SJSA1 (cell line): ENCODE data around the gene CNTNAP5. TPM values are rescaled to one million over a fixed set of nuclear protein-coding genes. Genes with fewer than 3 reads are reported as not detected.

Source experiments
- DNase-seq, 2 experiments: peaks; one replicate each; pipeline ENCODE4 v3.0.0-alpha.2; 2015 to 2020; ENCODE audit warnings: low spot score in 2 of 2, low read depth in 1 of 2
- H3K27ac ChIP-seq: fragments of 250-450 bp; sonication (Bioruptor Pico); 2 replicates; pipeline ENCODE4 v1.5.1; 2020; ENCODE audit warnings: mild to moderate bottlenecking, moderate library complexity
- H3K27me3 ChIP-seq: fragments of 250-450 bp; sonication (Bioruptor Pico); replicated peaks from 2 replicates; pipeline ENCODE4 v1.5.1; 2020; ENCODE audit warnings: mild to moderate bottlenecking, moderate library complexity
- H3K36me3 ChIP-seq: fragments of 250-450 bp; sonication (Bioruptor Pico); 2 replicates; pipeline ENCODE4 v1.5.1; 2020; ENCODE audit warnings: mild to moderate bottlenecking
- H3K4me1 ChIP-seq: fragments of 250-450 bp; sonication (Bioruptor Pico); replicated peaks from 2 replicates; pipeline ENCODE4 v1.6.1; 2021; ENCODE audit warnings: mild to moderate bottlenecking
- H3K4me3 ChIP-seq: fragments of 250-450 bp; sonication (Bioruptor Pico); 2 replicates; pipeline ENCODE4 v1.5.1; 2020; ENCODE audit warnings: mild to moderate bottlenecking
- H3K9me3 ChIP-seq: fragments of 250-450 bp; sonication (Bioruptor Pico); replicated peaks from 2 replicates; pipeline ENCODE4 v1.5.1; 2020; ENCODE audit warnings: mild to moderate bottlenecking
- total RNA-seq: library from RNA; depleted of rRNA; stranded (reverse); fragments of >200 nt; shearing (Covaris generic); gene quantifications from 2 replicates; pipeline ENCODE4 v1.2.3, GENCODE V29; 2014

The CNTNAP5 gene
- total RNA-seq, 1 experiment from 2014 or later: not detected

- Histone ChIP-seq H3K9me3 (no peaks in the 10 kb centered on the region; the same call in 1 of the 2 replicates), H3K4me3 (no peak overlapping the region), H3K36me3 (no peaks in the 10 kb centered on the region), H3K4me1 (no peaks in the 10 kb centered on the region), H3K27ac (no peak overlapping the region), H3K27me3 (no peaks in the 10 kb centered on the region)
- DNase-seq: no peak
These were observed 63.5 kb downstream of the CNTNAP5 start for GRCh38 chr2:124088616-124089015.

GRCh38 chr2:124091721-124092120, 66.6 kb downstream of the CNTNAP5 start:
- DNase-seq: no peak
- Histone ChIP-seq H3K4me3 (no peak overlapping the region), H3K27ac (no peak overlapping the region), H3K4me1 (no peaks in the 10 kb centered on the region), H3K27me3 (no peaks in the 10 kb centered on the region), H3K36me3 (no peaks in the 10 kb centered on the region), H3K9me3 (peaks cover 3% of the 10 kb centered on the region)

DNA sequence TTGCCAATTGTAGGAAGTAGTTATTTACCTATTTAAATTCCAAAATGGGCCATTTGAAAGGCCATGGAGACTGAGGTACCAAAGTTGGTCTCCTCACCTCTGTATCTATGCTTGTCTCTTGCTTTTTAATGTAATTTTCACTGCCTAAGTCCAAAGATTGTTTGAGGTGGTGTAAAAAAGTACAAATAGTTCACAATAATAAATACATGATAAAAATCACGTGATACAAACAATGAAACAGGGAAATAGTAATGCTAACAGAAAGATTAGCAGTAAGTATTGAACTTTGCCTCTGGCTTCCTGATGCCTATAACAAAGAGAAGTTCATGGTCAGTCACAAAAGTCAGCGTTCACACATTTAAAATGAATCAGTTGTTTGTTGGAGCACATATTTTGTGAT, 67.6 kb downstream of the CNTNAP5 start:
- no peaks in the 10 kb centered on the region for H3K36me3 ChIP-seq
- H3K4me1 ChIP-seq: no peaks in the 10 kb centered on the region
- H3K9me3 ChIP-seq: peaks cover 3% of the 10 kb centered on the region
- no peaks in the 10 kb centered on the region for H3K27me3 ChIP-seq
- no peak overlapping the region for H3K4me3 ChIP-seq
- H3K27ac ChIP-seq: no peak overlapping the region
- DNase-seq: no peak

DNA sequence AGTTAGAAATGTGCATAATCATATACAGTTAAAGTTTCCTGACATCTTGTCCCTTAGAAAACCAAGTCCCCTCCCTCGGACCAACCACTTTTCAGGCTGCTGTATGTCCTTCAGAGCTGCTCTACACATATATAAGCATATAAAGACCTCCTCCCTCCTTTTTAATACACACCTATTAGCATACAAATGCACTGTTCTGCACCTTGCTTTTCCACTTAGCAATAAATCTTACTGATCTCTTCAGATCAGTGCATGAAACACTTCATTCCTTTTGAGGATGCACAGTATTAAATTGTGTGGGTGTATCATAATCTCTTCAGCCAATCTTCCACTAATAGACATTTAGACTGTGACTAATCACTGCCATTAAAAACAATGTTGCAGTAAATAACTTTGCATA, 79.8 kb downstream of the CNTNAP5 start:
- Histone ChIP-seq H3K36me3 (no peaks in the 10 kb centered on the region), H3K4me3 (no peak overlapping the region), H3K27me3 (no peaks in the 10 kb centered on the region), H3K27ac (no peak overlapping the region), H3K9me3 (no peaks in the 10 kb centered on the region), H3K4me1 (no peaks in the 10 kb centered on the region)
- no peak for DNase-seq

DNA sequence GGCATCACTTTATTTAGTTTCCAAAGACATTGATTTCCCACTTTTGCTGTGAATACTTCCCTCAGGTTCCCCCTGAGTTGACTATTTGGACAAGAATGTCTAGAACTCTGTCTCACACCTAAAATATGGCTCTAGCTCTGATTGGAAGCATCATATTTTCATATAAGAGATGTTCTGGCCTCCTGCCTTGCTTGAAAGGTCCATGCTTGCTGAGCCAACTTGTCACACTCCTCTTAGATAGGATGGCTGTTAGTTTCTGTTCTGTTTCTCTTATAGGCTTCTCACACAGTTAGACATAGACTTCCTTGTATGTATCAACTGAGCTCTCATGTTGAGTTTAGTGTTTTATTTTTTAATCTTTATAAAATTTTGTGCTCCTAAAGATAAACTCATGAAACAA, 87.1 kb downstream of the CNTNAP5 start:
- Histone ChIP-seq H3K27ac (no peak overlapping the region), H3K9me3 (no peaks in the 10 kb centered on the region; the same call in 1 of the 2 replicates), H3K36me3 (no peaks in the 10 kb centered on the region), H3K4me3 (no peak overlapping the region), H3K27me3 (no peaks in the 10 kb centered on the region), H3K4me1 (no peaks in the 10 kb centered on the region)
- DNase-seq: no peak

DNA sequence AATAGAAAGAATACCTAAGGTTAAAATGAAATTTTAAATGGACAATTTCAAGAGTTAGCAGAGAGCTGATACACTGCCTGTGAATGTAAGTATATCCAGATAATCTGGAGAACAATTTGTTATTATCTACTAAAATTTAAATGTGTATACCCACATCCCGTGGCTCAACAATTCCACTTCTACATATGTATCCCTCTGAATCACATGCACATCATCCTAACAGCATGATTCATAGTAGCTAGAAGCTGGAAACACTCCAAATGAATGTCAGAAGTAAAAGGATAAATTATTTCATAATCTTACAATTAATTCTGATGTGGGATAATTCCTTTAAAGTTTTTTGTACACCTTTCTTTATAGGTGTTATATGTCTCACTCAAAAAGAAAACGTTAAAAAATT, 87.9 kb downstream of the CNTNAP5 start:
- Histone ChIP-seq H3K4me1 (no peaks in the 10 kb centered on the region), H3K4me3 (no peak overlapping the region), H3K27ac (no peak overlapping the region), H3K27me3 (no peaks in the 10 kb centered on the region), H3K36me3 (no peaks in the 10 kb centered on the region), H3K9me3 (no peaks in the 10 kb centered on the region; the same call in 1 of the 2 replicates)
- no peak for DNase-seq

DNA sequence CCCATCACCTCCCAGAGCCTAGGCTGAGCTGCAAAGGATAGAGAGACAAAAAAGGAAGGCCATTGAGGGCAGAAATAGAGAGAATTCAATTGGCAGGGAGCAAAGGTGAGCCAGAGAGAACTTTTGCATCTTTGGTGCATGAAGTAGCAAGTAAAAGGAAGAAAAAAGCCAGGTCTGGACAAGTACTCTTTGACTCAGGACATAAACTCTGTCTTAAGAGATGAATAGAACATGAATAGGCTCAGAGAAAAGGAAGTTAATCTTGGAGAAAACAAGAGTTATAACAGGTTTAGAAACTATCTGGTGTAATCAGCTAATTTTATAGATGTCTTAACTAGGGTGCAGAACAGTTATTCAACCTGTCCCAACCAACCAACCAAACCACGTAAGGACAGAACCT, 95.2 kb downstream of the CNTNAP5 start:
- no peaks in the 10 kb centered on the region for H3K4me1 ChIP-seq
- no peak for DNase-seq
- no peaks in the 10 kb centered on the region; the same call in 1 of the 2 replicates for H3K9me3 ChIP-seq
- H3K4me3 ChIP-seq: no peak overlapping the region
- H3K27ac ChIP-seq: no peak overlapping the region
- H3K27me3 ChIP-seq: no peaks in the 10 kb centered on the region
- no peaks in the 10 kb centered on the region for H3K36me3 ChIP-seq

DNA sequence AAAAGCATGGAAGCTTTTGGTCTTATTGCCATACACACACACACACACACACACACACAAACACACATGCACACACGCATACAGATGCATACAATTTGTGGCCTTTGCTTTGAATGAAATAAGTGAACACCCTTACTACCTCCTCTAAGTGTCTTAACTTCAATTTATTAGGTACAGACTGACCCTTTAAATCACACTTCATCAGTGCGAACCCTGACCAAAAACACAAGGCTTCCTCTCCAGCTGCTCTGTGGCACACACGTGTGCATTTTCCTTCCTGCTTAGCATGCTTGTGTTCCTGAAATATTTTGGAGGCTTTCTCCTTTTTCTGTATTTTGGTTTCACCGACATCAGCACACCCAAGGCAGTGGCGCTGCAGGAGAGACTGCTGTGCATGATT, 96.0 kb downstream of the CNTNAP5 start:
- no peaks in the 10 kb centered on the region for H3K36me3 ChIP-seq
- no peak for DNase-seq
- H3K9me3 ChIP-seq: no peaks in the 10 kb centered on the region; the same call in 1 of the 2 replicates
- H3K4me3 ChIP-seq: no peak overlapping the region
- H3K27ac ChIP-seq: no peak overlapping the region
- no peaks in the 10 kb centered on the region for H3K27me3 ChIP-seq
- H3K4me1 ChIP-seq: no peaks in the 10 kb centered on the region

- no peaks in the 10 kb centered on the region; the same call in 1 of the 2 replicates for H3K9me3 ChIP-seq
- no peak for DNase-seq
- no peak overlapping the region for H3K4me3 ChIP-seq
- H3K36me3 ChIP-seq: no peaks in the 10 kb centered on the region
- no peaks in the 10 kb centered on the region for H3K27me3 ChIP-seq
- H3K4me1 ChIP-seq: no peaks in the 10 kb centered on the region
- no peak overlapping the region for H3K27ac ChIP-seq
These were observed 96.7 kb downstream of the CNTNAP5 start for GRCh38 chr2:124121760-124122275.

DNA sequence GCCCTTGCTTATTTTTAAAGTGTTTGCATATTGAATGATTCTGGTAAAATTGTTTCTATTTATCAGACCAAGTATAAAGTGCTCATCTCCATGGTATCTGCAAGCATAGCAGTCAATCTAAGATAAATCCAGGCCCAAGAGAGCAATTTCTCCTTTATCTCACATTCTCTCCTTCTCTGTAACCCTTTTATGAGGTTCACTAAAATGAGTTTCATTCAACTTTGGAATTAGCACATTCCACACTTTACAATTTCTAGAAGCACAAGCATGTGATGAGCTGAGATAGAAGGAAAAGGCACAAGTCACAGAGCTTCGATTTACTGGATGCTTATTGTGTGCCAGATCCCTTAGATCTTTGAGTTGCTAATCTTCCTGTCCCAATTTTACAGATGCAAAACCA, 97.3 kb downstream of the CNTNAP5 start:
- no peaks in the 10 kb centered on the region for H3K36me3 ChIP-seq

GRCh38 chr2:124131276-124131675, 106.2 kb downstream of the CNTNAP5 start:
- H3K4me1 ChIP-seq: no peaks in the 10 kb centered on the region
- no peaks in the 10 kb centered on the region for H3K36me3 ChIP-seq
- no peaks in the 10 kb centered on the region for H3K27me3 ChIP-seq
- no peak overlapping the region for H3K27ac ChIP-seq
- no peak for DNase-seq
- peaks cover 6% of the 10 kb centered on the region for H3K9me3 ChIP-seq
- H3K4me3 ChIP-seq: no peak overlapping the region

More for the DNA sequence above, 97.3 kb downstream of the CNTNAP5 start:
- Histone ChIP-seq H3K4me3 (no peak overlapping the region), H3K4me1 (no peaks in the 10 kb centered on the region), H3K27ac (no peak overlapping the region), H3K27me3 (no peaks in the 10 kb centered on the region), H3K9me3 (no peaks in the 10 kb centered on the region)
- no peak for DNase-seq

- H3K9me3 ChIP-seq: peaks cover 6% of the 10 kb centered on the region
- no peak for DNase-seq
- no peaks in the 10 kb centered on the region for H3K27me3 ChIP-seq
- H3K4me3 ChIP-seq: no peak overlapping the region
- no peaks in the 10 kb centered on the region for H3K4me1 ChIP-seq
- H3K36me3 ChIP-seq: no peaks in the 10 kb centered on the region
- no peak overlapping the region for H3K27ac ChIP-seq
These were observed 111.0 kb downstream of the CNTNAP5 start for GRCh38 chr2:124136110-124136509.

DNA sequence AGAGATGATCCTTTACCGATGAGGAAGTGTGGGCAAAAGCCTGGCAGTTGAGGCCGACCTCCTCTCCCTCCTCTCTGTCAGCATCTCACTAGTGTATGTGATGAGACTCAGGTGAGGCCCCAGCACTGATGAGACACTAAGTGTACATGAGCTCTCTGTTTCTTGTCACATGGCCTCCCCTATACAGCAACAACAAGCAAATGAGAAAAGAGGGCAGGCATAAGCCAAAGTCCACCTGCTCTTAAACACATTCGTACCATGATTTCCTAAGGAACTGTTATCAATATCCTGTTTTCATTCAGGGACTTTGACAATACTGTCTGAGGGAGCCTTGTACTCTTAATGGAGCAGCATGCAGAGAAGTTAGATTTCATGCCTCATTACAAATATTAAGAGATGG, 113.0 kb downstream of the CNTNAP5 start:
- H3K27me3 ChIP-seq: no peaks in the 10 kb centered on the region
- H3K9me3 ChIP-seq: peaks cover 6% of the 10 kb centered on the region; the same call in 1 of the 2 replicates
- no peak overlapping the region for H3K4me3 ChIP-seq
- no peak for DNase-seq
- H3K36me3 ChIP-seq: no peaks in the 10 kb centered on the region
- no peak overlapping the region for H3K27ac ChIP-seq
- H3K4me1 ChIP-seq: no peaks in the 10 kb centered on the region

DNA sequence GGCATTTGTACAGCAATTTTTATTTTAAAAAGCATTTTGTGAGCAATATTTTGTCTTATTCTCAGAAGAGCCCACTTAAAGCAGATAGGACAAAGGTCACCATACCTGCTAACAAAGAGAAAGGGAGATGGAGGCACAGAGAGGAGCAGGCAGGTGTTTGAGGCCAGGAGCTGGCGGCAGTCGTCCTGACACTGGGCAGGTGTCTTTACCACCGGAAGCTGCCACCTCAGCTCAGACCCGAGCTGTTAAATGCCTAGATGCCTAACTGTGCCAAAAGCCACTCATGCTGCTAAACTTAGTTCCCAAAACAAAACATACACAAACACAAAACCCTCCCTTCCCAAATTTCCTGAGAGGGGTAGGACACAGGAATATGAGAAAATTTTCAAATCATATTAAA, 120.9 kb downstream of the CNTNAP5 start:
- H3K4me3 ChIP-seq: no peak overlapping the region
- no peaks in the 10 kb centered on the region for H3K36me3 ChIP-seq
- H3K9me3 ChIP-seq: peaks cover 2% of the 10 kb centered on the region; the same call in 1 of the 2 replicates
- H3K4me1 ChIP-seq: no peaks in the 10 kb centered on the region
- no peak overlapping the region for H3K27ac ChIP-seq
- H3K27me3 ChIP-seq: no peaks in the 10 kb centered on the region
- DNase-seq: no peak

DNA sequence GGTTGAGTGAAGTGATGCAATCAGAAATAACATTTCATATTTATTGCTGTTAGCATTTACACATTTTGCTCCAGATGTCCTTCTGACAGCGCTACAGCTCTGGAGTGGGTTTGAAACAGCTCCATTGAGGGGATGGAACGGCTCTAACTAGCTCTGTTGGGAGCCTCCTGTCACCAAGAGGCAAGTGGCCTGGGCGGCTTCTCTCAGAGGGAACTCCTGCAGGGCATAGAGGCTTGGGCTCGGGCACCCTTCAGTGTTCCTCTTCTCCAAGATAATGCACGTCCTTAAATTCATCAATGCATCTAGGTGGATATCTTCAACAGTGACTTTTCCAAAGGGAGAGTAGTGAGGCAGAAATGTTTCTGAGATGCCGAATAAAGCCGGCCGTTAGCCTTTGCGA, 122.5 kb downstream of the CNTNAP5 start:
- no peaks in the 10 kb centered on the region for H3K4me1 ChIP-seq
- H3K4me3 ChIP-seq: no peak overlapping the region
- H3K9me3 ChIP-seq: peaks cover 8% of the 10 kb centered on the region; the same call in 1 of the 2 replicates

More for the DNA sequence above, 122.5 kb downstream of the CNTNAP5 start:
- Histone ChIP-seq H3K27ac (no peak overlapping the region), H3K36me3 (no peaks in the 10 kb centered on the region), H3K27me3 (no peaks in the 10 kb centered on the region)
- DNase-seq: no peak
